Stimulated activated memory B cell treated with anti-CD40 and anti-IgM and Interleukin-4, amounts not matched to agents 10 μg/mL and 1 μg/mL and 100 μg/mL, for 72 hours (primary cell): ENCODE results near the gene MGLL.

ENCODE experiments used
- ATAC-seq: fragments of 150-1000 bp; cut with Tn5 transposase; 2 replicates; pipeline ENCODE4 v1.10.0; 2021
- H3K27ac Mint-ChIP-seq: one replicate; pipeline ENCODE4 v1.8.0; 2022; ENCODE audit warnings: mild to moderate bottlenecking, mixed read lengths
- H3K27me3 Mint-ChIP-seq: one replicate; pipeline ENCODE4 v1.8.0; 2022; ENCODE audit warnings: mixed read lengths
- H3K36me3 Mint-ChIP-seq: one replicate; pipeline ENCODE4 v1.8.0; 2022; ENCODE audit warnings: mixed read lengths
- H3K4me1 Mint-ChIP-seq: one replicate; pipeline ENCODE4 v1.8.0; 2022; ENCODE audit warnings: mixed read lengths
- H3K4me3 Mint-ChIP-seq: one replicate; pipeline ENCODE4 v1.8.0; 2022; ENCODE audit warnings: mild to moderate bottlenecking, moderate library complexity, mixed read lengths
- H3K9me3 Mint-ChIP-seq: one replicate; pipeline ENCODE4 v1.8.0; 2022; ENCODE audit warnings: mixed read lengths

The MGLL gene

DNA sequence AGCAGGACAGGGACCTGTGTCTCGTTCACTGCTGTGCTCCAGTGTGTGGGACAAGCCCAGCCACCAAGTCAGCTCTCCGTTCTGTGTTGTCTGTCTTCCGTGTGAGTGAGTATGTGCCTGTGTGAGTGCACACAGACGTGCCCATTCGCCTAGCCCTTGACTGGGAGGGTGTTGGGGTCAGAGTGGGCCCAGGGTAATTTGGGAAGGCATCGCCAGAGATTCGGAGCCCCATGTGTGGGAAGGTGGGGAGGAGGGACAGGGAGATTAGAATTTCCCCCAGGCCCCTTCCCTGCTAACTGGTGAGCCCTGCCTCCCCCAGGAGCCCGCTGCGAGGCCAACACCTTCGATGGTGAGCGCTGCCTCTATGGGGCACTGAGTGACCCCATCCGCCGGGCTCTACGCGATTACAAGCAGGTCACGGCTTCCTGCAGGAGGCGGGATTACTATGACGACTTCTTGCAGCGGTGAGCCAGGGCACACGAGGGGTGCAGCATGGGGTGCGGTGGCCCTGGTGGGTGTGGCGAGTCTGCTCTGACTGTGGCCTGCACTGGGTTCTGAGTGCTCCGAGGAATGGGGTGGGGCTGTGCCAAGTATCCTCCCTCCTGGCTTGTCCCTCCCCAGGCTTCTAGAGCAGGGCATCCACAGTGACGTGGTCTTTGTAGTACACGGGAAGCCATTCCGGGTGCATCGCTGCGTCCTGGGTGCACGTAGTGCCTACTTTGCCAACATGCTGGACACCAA is 146.5 kb downstream of the MGLL start:
- peaks cover 24% of the 10 kb centered on the region for H3K36me3 Mint-ChIP-seq
- no peaks in the 10 kb centered on the region for H3K27me3 Mint-ChIP-seq
- H3K4me3 Mint-ChIP-seq = no peak overlapping the region
- no peak for ATAC-seq
- H3K4me1 Mint-ChIP-seq = peaks cover 54% of the 10 kb centered on the region
- H3K9me3 Mint-ChIP-seq = no peaks in the 10 kb centered on the region
- no peak overlapping the region for H3K27ac Mint-ChIP-seq

DNA sequence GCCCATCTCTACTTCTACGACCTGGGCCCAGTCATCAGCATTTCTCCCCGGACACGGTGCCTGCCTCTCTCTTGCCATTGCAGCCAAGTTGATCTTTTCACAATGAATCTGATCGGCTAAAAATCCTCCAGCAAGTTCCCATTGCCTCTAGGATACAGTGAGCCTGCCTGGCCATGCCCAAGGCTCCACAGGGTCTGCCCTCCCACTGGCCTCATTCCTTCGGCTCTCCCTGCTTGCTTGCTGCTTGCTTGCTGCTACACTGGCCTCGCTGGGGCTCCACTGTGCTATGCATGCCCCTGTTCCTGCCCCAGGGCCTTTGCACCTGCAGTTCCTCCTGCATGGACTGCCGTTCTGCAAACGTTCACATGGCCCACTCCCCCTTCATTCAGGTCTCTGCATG is 147.5 kb downstream of the MGLL start:
- Mint-ChIP-seq H3K36me3 (peaks cover 24% of the 10 kb centered on the region), H3K27ac (no peak overlapping the region), H3K27me3 (no peaks in the 10 kb centered on the region), H3K9me3 (no peaks in the 10 kb centered on the region), H3K4me3 (peak overlapping the region; percentile 60), H3K4me1 (peaks cover 57% of the 10 kb centered on the region)
- ATAC-seq = no peak

DNA sequence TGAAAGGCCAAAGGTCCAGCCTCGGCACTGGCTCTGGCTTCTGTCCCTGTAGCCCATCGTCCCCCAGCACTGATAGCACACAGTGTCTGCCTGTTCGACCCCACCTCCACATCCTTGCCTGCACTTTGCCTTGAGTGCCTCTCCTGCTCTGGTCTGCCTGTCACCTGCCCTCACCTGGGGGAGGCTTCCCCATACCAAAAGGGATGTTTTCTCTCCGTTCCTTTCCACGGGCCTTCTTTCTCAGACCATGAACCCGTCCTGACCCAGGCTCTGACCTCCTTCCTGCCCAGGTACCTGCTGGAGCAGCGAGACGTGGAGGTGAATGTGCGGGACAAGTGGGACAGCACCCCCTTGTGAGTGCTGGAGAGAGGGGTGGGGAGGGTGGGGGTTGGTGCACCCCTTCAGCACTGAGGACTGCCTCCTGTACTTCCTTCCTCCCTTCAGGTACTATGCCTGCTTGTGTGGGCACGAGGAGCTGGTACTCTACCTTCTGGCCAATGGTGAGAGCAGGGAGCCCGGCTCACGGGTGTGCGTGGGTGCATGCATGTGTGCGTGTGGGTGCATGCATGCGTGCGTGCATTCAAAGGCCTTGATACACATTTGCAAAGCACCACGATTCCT is 148.1 kb downstream of the MGLL start:
- Mint-ChIP-seq H3K9me3 (no peaks in the 10 kb centered on the region), H3K4me3 (peak overlapping the region; percentile 87)
- no peak for ATAC-seq

DNA sequence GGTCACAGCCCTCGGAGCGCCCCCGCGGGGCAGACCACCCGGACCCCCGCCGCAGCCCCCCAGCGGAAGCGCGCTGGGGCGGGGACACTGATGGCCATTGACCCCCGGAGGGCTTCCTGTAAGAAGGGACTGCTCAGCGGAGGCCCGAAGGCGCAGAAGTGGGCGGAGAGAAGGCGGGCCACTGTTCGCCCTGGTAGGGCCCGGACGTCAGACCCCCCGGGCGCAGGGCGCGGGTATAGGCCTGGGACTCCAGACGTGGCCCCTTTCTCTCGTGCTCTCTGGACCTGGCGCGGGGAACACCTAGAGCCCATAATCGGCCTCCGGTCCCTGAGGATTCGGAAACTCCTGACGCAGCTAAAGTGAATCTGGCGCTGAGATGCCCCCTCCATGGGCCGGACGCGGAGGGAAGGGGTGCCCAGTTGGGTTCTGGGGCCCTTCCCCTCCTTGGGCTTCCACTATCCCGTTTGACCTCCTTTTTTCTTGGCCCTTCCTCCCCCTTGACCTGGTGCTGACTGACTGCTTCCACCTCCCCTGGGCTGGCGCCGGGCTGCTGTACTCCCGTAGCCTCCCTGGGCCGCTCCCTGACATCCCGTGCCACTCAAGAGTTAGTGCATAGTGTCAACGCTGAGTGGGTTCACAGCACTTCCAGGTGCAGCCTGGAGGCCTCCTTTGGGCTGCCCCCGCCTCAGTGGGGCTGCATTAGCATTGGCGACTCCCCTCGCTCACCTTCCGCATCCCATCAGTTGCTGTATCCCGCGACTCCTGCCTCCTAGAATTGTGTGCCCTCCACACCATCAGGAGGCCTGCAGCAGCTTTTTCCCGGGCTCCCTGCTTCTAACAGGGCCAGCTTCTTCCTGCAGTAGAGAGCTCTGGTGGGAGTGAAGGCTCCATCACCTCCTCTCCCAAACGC is 148.9 kb downstream of the MGLL start:
- Mint-ChIP-seq H3K9me3 (no peaks in the 10 kb centered on the region), H3K27ac (peak overlapping the region; percentile 94), H3K36me3 (peaks cover 24% of the 10 kb centered on the region), H3K4me1 (peaks cover 57% of the 10 kb centered on the region), H3K27me3 (no peaks in the 10 kb centered on the region), H3K4me3 (peak overlapping the region; percentile 87)
- peak; percentile 63 for ATAC-seq

More for the DNA sequence above, 148.1 kb downstream of the MGLL start:
- H3K27me3 Mint-ChIP-seq = no peaks in the 10 kb centered on the region
- H3K4me1 Mint-ChIP-seq = peaks cover 57% of the 10 kb centered on the region
- peak overlapping the region; percentile 94 for H3K27ac Mint-ChIP-seq
- H3K36me3 Mint-ChIP-seq = peaks cover 24% of the 10 kb centered on the region

DNA sequence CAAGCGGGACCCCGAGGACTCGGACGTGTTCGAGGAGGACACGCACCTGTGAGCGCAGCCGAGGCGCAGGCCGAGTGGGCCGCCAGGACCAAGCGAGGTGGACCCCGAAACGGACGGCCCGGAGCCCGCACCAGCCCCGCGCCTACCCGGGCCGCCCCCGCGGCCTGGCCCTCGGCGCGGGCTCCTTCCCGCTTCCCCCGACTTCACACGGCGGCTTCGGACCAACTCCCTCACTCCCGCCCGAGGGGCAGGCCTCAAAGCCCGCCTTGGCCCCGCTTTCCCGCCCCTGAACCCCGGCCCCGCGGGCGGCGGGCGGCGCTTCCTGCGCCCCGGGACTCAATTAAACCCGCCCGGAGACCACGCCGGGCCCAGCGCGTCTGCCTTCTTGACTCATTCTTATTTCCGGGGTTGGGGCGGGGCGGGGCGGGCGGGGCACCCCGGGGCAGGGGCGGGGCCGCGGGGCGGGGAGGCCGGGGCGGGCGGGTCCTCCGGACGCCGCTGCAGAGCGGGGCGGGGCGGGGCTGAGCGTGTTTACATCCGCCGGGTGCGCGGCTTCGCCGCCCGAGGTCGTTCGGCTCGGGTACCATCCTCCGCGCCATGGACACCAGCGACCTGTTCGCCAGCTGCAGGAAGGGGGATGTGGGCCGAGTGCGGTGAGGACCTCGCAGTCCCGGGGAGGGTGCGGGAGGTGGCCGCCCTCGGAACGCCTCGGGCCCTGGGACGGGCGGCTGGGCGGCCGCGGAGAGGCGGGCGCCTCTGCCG is 149.7 kb downstream of the MGLL start, which contains the start of gene ABTB1:
Gene ABTB1 (plus strand): TSS at position 524 of the 762 bp plus-strand sequence. CDS start 74 bp downstream, at position 598.
- Mint-ChIP-seq H3K27me3 (no peaks in the 10 kb centered on the region), H3K36me3 (peaks cover 20% of the 10 kb centered on the region), H3K4me3 (peak within 1 kb of the TSS; percentile 91), H3K4me1 (peaks cover 54% of the 10 kb centered on the region), H3K27ac (peak within 1 kb of the TSS; percentile 94), H3K9me3 (no peaks in the 10 kb centered on the region)
- peak; percentile 90 for ATAC-seq

DNA sequence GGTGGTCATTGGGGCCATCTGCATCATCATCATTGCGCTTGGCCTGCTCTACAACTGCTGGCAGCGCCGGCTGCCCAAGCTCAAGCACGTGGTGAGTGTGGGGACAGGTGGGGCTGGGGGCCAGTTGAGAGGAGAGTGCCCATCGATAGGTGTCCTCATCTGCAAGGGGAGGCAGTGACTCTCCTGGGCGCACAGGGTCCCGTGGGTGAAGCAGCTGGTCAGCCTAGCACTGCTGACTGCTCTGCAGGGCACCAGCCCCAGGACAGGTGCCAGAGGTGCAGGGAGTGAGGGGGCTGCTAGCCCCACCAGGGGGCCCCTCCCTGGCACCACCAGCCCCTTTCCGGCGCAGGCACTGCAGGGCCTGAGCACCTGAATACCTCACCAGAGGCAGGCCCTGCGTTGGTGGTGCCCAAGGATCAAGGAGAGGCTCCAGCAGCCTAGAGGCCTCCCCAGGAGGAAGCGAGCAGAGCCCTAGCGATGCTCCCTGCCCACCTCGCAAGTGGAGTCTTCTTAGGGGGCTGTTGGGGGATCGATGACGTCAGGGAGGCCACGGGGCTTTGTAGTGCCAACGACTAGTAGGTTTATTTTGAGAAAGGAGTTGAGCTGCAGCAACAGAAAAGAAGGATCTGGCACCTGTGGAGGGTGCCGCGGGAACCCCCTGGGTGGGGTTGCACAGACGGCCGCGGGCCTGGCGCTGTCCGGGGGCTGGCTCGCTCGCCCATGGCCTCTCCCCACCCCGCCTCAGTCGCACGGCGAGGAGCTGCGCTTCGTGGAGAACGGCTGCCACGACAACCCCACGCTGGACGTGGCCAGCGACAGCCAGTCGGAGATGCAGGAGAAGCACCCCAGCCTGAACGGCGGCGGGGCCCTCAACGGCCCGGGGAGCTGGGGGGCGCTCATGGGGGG is 150.5 kb downstream of the MGLL start:
- H3K9me3 Mint-ChIP-seq = no peaks in the 10 kb centered on the region
- ATAC-seq = peak; percentile 20
- H3K27me3 Mint-ChIP-seq = no peaks in the 10 kb centered on the region
- H3K27ac Mint-ChIP-seq = peak overlapping the region; percentile 94
- H3K4me3 Mint-ChIP-seq = peak overlapping the region; percentile 91
- H3K36me3 Mint-ChIP-seq = peaks cover 16% of the 10 kb centered on the region
- peaks cover 51% of the 10 kb centered on the region for H3K4me1 Mint-ChIP-seq

DNA sequence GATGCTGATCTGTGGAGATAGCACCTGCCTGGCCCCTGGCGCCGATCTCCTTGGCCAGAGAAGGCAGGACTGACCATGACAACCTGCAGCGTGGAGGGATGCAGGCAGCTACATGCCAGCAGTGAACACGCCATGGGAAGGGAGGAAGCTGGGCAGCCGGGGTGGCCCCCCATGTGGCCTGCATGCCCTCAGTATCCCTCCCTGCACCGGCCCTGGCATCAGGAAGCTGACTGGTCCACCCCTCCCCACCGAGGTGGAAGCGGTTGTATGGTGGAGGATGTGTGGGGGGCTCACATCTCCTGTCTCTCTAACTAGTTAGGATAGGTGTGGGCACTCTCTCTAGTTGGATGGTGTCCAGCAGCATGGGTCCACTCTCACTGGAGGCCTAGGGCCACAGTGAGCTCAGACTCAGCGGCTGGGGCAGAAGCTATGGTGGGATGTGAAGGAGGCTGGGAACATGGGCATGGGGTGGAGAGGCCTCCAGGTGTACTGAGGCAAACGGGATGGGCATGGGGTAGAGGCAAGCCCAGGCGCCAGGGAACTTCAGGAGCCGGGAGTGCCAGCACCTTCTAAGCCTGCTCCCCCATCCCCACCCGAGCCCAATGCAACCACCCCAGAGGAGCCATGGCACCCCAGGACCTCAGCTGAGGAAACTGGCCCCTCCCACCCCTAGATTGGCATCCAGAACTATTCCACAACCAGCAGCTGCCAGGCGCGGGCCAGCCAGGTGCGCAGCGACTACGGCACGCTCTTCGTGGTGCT is 151.4 kb downstream of the MGLL start:
- Mint-ChIP-seq H3K27ac (peak overlapping the region; percentile 94), H3K36me3 (peaks cover 9% of the 10 kb centered on the region), H3K4me3 (peak overlapping the region; percentile 91), H3K27me3 (no peaks in the 10 kb centered on the region), H3K4me1 (peaks cover 44% of the 10 kb centered on the region), H3K9me3 (no peaks in the 10 kb centered on the region)
- ATAC-seq = no peak

DNA sequence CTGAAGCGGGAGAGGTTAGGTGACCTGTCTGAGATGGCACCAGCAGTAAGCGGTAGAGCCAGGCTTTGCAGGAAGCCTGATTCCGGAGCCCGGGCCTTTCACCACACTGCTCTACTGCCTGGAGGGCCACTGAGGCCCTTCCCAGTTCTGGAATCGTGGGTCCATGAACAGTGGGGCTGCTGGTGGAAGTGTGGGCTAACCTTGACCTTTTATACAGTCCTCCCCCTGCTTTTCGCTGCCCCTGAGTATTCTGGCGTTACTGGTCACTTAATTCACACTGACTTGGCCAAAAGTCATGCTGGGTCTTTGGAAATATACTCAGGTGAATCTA is 152.1 kb downstream of the MGLL start:
- no peaks in the 10 kb centered on the region for H3K9me3 Mint-ChIP-seq
- peaks cover 6% of the 10 kb centered on the region for H3K36me3 Mint-ChIP-seq
- H3K4me3 Mint-ChIP-seq = no peak overlapping the region
- peaks cover 37% of the 10 kb centered on the region for H3K4me1 Mint-ChIP-seq
- H3K27ac Mint-ChIP-seq = no peak overlapping the region
- no peak for ATAC-seq
- no peaks in the 10 kb centered on the region for H3K27me3 Mint-ChIP-seq

DNA sequence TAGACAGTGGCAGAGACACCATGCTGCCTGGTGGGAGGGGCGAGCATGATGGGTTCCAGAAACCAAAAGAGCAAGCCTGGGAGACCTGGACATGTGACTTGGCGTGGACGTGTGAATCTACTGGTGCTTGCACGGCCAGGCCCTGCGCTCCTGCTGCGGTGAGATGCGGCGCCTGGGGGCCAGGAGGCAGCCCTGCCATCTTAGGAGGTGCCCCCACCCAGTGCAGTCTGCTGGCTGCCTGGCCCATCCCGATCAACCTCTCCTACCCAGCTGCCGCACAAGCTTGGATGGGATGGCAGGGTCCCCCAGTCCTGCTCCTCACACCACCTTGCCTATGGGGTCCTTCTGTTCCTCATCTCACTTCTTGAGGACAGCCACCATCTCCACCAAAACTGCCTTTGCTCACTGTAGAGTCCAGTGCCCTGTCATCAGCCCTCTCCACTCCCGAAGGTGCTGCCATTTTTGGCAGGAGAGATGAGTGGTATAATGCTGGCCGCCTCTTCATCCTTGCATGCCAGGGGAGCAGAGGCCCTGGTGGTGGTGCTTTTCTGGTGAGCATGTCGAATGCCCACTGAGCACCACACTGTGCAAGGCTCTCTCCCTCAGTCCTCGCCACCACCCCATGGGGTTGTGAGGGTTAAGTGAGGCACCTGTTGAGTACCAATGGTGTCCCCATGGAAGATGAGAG is 152.6 kb downstream of the MGLL start:
- Mint-ChIP-seq H3K9me3 (no peaks in the 10 kb centered on the region), H3K4me3 (no peak overlapping the region), H3K4me1 (peaks cover 31% of the 10 kb centered on the region), H3K36me3 (peaks cover 1% of the 10 kb centered on the region), H3K27me3 (no peaks in the 10 kb centered on the region), H3K27ac (no peak overlapping the region)
- ATAC-seq = no peak

DNA sequence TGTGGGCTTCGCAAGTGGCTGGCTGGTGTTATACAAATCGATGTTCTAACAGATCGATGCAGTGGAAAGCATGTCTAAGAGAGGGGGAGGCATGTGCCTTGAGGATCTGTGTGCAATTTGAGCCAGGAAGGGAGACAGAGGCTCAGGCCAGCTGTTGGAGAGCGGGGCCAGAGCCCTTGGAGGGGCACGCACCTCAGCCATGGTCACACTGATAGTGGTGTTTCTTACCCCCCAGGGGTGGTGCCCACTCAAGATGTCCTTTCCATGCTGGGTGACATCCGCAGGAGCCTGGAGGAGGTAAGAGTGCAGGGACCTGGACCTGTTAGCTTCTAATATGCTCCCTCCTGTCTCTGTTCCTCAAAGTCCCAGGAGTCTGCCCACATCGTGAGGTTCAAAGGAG is 153.4 kb downstream of the MGLL start:
- no peak for ATAC-seq
- Mint-ChIP-seq H3K27me3 (no peaks in the 10 kb centered on the region), H3K27ac (peak overlapping the region; percentile 4)

DNA sequence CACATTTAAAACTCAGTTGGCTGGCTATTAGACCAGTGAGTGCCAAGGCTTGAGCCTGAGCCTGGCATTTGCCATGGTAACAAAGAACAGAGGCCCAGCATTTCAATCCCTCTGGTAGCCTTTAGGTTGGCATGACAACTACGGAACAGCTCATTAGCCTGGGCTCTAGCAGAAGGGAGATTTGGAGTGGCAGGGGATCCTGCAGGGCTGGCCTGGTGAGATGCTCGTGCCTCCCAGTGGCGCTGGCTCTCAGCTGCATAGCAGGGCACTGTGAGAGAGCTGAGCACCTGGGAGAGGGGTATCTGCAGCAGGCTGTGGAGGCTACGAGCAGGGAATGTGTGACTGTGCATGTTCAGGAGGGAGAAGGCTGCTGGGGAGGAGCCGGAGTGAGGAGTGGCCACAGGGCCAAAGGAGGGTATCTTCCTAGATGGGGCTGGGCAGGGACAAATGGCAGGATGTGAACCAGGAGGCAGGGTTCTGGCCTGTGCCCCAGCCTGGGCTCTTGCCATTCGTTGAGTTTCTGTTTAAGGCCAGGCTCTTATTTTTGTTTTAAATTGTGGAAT is 155.1 kb downstream of the MGLL start:
- Mint-ChIP-seq H3K36me3 (no peaks in the 10 kb centered on the region), H3K27me3 (no peaks in the 10 kb centered on the region), H3K27ac (no peak overlapping the region), H3K4me1 (peaks cover 16% of the 10 kb centered on the region), H3K4me3 (no peak overlapping the region), H3K9me3 (no peaks in the 10 kb centered on the region)
- ATAC-seq = no peak

More for the DNA sequence above, 153.4 kb downstream of the MGLL start:
- Mint-ChIP-seq H3K4me1 (peaks cover 24% of the 10 kb centered on the region), H3K36me3 (no peaks in the 10 kb centered on the region), H3K9me3 (no peaks in the 10 kb centered on the region), H3K4me3 (no peak overlapping the region)

DNA sequence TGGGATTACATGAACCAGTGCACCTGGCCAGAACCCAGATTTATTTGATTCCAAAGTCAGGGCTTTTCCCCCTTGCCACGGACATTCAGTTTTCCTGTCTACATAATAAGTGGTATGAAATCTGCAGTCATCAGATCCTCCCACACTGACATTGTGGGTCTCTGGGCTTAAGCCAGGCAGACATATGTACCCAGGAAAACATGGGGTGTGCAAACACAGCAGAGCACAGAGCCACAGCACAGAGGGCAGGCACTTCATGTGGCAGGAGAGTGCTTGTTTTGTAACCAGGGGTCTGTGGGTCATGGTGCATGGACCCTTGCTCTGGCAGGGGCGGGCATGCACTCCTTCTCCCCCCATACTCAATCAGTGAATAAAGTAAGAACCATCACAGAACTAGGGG is 155.6 kb downstream of the MGLL start:
- Mint-ChIP-seq H3K4me1 (peaks cover 11% of the 10 kb centered on the region), H3K36me3 (no peaks in the 10 kb centered on the region), H3K27ac (no peak overlapping the region), H3K4me3 (no peak overlapping the region), H3K9me3 (no peaks in the 10 kb centered on the region), H3K27me3 (no peaks in the 10 kb centered on the region)
- ATAC-seq = no peak

DNA sequence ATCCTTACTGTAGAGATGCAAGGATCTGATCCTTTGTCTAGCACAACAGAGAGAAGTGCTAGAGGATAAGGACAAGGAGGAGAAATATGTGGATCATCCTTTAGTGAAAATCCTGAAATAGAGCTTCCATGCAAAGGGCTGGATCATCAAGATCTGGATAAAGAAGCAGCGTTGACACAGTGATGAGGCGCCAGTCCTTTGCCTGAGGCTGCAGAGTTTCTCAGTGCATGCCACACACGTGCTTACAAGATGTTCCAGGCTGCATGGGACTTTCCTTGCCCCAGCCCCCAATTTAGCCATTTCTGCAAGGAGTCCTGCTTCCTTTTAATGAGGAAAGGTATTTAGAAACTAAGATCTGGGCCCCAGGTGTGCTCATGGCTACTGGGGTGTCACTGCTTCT is 156.7 kb downstream of the MGLL start:
- Mint-ChIP-seq H3K9me3 (no peaks in the 10 kb centered on the region), H3K4me3 (no peak overlapping the region), H3K27me3 (no peaks in the 10 kb centered on the region), H3K27ac (no peak overlapping the region), H3K36me3 (peaks cover under 1% of the 10 kb centered on the region), H3K4me1 (peaks cover under 1% of the 10 kb centered on the region)
- no peak for ATAC-seq
